GM21786 (cell line): ENCODE data around the gene SLC39A1.
"Not testable (repeated sequence)": the region's sequence is repeated elsewhere in the genome, so short reads cannot be mapped to it uniquely, and the experiment has no call there.

ENCODE experiments used
- ATAC-seq: cut with Tn5 transposase; IDR thresholded peaks from one replicate; pipeline ENCODE4 v1.9.1; 2021; ENCODE audit not compliant: unreplicated experiment

Gene SLC39A1

GRCh38 chr1:153963030-153963849 is at the start of gene SLC39A1:
SLC39A1 (minus strand) TSS chr1:153963537; CDS start chr1:153962715, 822 bp downstream.
- peak; percentile 35 for ATAC-seq

GRCh38 chr1:154012543-154012942 is 49.2 kb upstream of the SLC39A1 start:
- ATAC-seq = not testable (repeated sequence)

- ATAC-seq = no peak
Observed at GRCh38 chr1:154012129-154012528, 48.8 kb upstream of the SLC39A1 start.

GRCh38 chr1:154006136-154006535 is 42.8 kb upstream of the SLC39A1 start:
- no peak for ATAC-seq

- no peak for ATAC-seq
Observed at GRCh38 chr1:154000420-154000819, 37.1 kb upstream of the SLC39A1 start.

- ATAC-seq = not testable (repeated sequence)
Observed at GRCh38 chr1:153996882-153997281, 33.5 kb upstream of the SLC39A1 start.

GRCh38 chr1:153995640-153996039 is 32.3 kb upstream of the SLC39A1 start:
- ATAC-seq = no peak

- ATAC-seq = no peak
Observed at GRCh38 chr1:153995202-153995601, 31.9 kb upstream of the SLC39A1 start.

GRCh38 chr1:153991806-153992205 is 28.5 kb upstream of the SLC39A1 start:
- no peak for ATAC-seq

- no peak for ATAC-seq
Observed at GRCh38 chr1:153991151-153991630, 27.9 kb upstream of the SLC39A1 start.

- ATAC-seq = peak; percentile 87
Observed at GRCh38 chr1:153990468-153991150, 27.3 kb upstream of the SLC39A1 start, which contains the start of gene RPS27. RPS27 (plus strand) TSS chr1:153990762; CDS start chr1:153990797, 35 bp downstream.

- no peak for ATAC-seq
Observed at GRCh38 chr1:153987621-153988020, 24.3 kb upstream of the SLC39A1 start.

GRCh38 chr1:153985941-153986761 is 22.8 kb upstream of the SLC39A1 start, which contains the start of gene RAB13:
RAB13 (minus strand) TSS chr1:153986339; CDS start chr1:153986236, 103 bp downstream.
- ATAC-seq = no peak

GRCh38 chr1:153985341-153985912 is 22.1 kb upstream of the SLC39A1 start:
- ATAC-seq = no peak

GRCh38 chr1:153984123-153984894 is 21.0 kb upstream of the SLC39A1 start:
- no peak for ATAC-seq

- not testable (repeated sequence) for ATAC-seq
Observed at GRCh38 chr1:153981735-153982134, 18.4 kb upstream of the SLC39A1 start.

- not testable (repeated sequence) for ATAC-seq
Observed at GRCh38 chr1:153979091-153979490, 15.8 kb upstream of the SLC39A1 start.

- ATAC-seq = no peak
Observed at GRCh38 chr1:153978274-153978909, 15.1 kb upstream of the SLC39A1 start.
